GM18907 (cell line): ENCODE results near the gene PLGRKT.
A peak's percentile ranks its signal among the peaks of the same experiment; 100 is the strongest.
"Not testable (repeated sequence)": the region's sequence is repeated elsewhere in the genome, so short reads cannot be mapped to it uniquely, and the experiment has no call there.

Experiments
- ATAC-seq: cut with Tn5 transposase; IDR thresholded peaks from one replicate; pipeline ENCODE4 v1.9.1; 2021; ENCODE audit warnings: mild to moderate bottlenecking, moderate library complexity; ENCODE audit not compliant: unreplicated experiment

The PLGRKT gene

GRCh38 chr9:5453004-5453403, 15.3 kb upstream of the PLGRKT start:
- ATAC-seq: no peak

- no peak for ATAC-seq
Measured at GRCh38 chr9:5452286-5452609, 14.5 kb upstream of the PLGRKT start.

DNA sequence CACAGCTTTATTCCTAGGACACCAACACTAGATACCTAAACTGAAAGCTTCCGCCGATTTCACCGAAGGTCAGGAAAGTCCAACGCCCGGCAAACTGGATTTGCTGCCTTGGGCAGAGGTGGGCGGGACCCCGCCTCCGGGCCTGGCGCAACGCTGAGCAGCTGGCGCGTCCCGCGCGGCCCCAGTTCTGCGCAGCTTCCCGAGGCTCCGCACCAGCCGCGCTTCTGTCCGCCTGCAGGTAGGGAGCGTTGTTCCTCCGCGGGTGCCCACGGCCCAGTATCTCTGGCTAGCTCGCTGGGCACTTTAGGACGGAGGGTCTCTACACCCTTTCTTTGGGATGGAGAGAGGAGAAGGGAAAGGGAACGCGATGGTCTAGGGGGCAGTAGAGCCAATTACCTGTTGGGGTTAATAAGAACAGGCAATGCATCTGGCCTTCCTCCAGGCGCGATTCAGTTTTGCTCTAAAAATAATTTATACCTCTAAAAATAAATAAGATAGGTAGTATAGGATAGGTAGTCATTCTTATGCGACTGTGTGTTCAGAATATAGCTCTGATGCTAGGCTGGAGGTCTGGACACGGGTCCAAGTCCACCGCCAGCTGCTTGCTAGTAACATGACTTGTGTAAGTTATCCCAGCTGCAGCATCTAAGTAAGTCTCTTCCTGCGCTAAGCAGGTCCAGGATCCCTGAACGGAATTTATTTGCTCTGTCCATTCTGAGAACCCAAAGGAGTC, 12.8 kb upstream of the PLGRKT start, which contains the start of gene CD274:
TSS of gene CD274 (plus strand) at position 184 of the 733 bp plus-strand sequence. CDS start 5,572 bp downstream, outside the sequence.
- peak; percentile 65 for ATAC-seq

DNA sequence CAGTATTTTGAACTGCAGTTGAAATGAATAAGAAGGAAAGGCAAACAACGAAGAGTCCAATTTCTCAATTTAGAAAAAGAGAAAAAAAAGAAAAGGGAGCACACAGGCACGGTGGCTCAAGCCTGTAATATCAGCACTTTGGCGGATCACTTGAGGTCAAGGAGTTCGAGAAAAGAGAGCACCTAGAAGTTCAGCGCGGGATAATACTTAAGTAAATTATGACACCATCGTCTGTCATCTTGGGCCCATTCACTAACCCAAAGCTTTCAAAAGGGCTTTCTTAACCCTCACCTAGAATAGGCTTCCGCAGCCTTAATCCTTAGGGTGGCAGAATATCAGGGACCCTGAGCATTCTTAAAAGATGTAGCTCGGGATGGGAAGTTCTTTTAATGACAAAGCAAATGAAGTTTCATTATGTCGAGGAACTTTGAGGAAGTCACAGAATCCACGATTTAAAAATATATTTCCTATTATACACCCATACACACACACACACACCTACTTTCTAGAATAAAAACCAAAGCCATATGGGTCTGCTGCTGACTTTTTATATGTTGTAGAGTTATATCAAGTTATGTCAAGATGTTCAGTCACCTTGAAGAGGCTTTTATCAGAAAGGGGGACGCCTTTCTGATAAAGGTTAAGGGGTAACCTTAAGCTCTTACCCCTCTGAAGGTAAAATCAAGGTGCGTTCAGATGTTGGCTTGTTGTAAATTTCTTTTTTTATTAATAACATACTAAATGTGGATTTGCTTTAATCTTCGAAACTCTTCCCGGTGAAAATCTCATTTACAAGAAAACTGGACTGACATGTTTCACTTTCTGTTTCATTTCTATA, 12.0 kb upstream of the PLGRKT start:
- peak; percentile 1 for ATAC-seq

DNA sequence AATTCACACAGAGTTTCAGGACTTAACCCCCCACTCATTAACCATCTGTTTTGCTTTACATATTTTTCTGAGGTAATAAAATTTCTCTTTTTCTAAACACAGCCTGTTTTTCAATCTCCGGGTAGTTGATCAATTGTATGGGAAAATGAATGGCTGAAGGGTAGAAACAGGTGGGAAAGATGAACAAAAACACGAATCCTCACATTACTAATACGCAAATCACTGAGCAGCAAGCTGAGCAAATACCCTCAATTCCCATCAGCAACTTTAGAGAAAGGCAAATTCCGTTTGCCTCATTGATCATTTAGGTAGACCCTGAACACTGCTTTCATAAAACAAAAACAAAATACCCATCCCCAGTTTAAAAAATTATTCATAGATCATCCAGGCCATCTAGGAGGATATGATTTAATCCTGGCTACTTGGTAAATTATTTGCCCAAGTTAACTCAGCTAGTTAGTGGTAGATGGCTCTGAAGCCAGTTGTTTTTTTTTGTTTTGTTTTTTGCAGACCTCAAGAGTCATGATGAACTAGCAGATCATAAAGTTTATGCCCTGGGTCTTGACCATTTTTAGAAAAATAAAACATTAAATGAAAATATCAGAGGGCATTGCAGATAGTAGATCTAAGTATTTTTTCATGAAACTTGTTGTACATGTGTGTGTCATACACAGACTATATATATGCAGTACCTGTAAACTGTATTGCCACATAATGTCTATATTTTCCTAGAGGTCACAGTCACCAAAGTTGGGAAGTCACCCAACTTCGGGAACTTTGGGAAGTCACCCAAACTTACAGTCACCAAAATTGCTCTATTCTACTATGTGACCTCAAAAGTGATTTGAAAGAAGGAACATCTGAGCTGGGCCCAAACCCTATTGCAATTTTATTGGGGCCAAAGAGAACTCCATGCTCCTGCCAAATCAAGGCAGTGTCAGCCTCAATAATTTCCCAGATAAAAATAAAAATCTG, 11.0 kb upstream of the PLGRKT start:
- no peak for ATAC-seq

- no peak for ATAC-seq
Measured at GRCh38 chr9:5448016-5448415, 10.3 kb upstream of the PLGRKT start.

DNA sequence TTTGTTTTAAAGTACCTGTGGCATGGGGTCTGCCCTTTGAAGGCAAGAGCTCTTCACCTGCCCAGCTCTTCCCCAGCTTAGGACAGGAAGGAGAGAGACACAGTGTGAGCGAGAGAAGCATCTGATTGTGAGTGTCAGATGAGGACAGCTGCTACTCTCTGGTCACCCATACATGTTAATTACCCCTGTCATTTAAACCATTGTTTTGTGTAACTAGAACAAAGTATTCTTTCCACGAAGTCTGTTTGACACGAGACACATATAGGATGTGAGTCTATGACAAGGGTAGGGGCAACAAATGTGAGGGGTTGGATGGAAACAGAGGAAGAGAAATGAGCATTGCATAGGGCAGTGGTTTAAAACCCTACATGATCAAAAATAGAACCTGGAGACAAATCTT, 9.6 kb upstream of the PLGRKT start:
- no peak for ATAC-seq

DNA sequence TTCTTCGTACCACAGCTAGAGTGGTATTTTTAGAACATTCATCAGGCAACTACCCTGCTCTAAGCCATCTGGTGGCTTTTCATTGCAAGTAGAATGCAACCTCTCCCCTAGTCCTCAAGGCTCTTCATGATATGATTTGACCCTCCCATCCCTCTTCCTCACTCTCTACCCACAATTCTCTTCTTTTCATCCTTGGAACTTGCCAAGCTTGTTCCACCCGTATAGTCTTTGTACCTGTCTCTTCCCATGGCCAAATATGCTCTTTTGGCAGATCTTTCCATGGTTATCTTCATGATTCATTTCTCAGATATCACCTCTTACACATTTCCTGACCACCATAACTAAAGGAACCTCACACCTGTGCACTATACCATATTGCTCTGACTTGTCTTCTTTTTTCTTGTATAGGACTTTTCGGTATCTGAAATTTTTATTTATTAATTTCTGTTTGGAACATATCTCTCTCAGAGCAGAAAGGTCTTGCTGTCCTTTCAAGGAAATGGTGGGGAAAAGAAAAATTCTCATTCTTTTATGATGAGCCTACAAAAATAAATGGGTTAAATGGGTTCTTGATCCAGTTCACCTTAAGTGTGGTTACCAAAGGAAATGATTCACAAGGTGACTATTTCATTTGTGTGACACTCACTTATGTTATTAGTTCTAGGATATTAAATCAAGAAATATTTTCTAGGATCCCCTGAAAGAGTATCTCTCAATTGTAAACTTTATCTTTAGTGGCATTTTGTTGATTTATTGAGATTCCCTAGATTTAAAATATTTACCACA, 8.9 kb upstream of the PLGRKT start:
- no peak for ATAC-seq

GRCh38 chr9:5445886-5446285, 8.2 kb upstream of the PLGRKT start:
- ATAC-seq: no peak

- not testable (repeated sequence) for ATAC-seq
Measured at GRCh38 chr9:5445096-5445495, 7.4 kb upstream of the PLGRKT start.

DNA sequence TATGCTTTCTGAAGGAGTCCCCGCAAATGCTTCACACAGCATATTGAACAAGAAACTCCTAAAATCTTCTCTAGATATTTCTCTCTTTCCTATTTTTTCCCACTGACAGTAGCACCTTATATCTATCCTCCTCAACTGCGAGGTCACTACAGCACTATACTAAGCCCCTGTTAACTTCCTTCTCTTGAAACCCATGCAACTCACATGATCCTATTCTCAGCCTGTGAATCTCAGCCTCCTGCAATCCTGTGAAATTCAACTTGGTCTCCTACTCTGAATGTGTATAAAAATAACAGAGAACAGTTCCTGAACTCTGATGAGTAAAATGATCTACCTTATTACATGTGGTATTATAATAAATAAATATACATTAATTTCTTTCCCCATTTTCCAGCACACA, 6.1 kb upstream of the PLGRKT start:
- no peak for ATAC-seq

GRCh38 chr9:5442400-5443011, 4.8 kb upstream of the PLGRKT start:
- ATAC-seq: no peak

- no peak for ATAC-seq
Measured at GRCh38 chr9:5441043-5441442, 3.3 kb upstream of the PLGRKT start.

GRCh38 chr9:5440426-5440825, 2.7 kb upstream of the PLGRKT start:
- ATAC-seq: no peak

DNA sequence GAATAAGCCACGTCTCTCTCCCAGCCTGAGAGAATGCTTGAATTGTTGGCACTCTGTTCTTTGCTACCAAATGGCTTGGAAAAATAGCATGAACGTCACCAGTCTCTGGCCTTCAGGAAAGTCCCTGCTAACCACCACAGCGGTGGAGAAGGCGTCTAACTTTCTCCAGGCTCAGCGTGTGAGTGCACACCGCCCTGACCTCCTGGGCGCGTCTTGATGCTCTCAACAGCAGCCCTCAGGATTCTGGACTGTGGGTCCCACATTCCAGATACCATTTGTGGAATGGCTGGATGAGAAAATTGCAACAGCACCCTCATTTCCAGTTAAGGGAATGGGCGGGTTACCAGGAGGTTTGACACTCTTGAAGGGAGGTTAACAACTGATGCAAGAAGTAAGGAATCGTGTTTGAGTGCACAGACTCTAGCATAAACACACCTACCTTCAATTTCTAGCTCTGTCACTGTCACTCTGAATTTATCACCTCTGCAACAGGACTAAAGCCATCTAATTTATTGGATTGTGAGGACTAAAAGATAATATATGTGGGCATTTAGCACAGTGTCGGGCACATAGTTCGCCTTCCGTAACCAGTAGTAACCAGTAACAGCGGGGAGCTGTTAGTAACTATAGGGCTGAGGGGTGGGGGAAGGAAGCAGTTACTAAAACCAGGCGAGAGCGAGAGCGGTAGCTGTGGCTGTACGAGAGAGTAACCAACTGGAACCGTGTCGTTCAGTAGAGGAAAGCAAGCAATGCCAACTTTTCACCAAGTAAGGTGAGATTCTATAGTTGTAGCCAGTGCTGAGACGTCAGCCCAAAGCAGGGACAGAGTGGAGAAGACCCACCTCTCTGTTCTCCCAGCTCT, 807 bp upstream of the PLGRKT start:
- peak; percentile 67 for ATAC-seq

DNA sequence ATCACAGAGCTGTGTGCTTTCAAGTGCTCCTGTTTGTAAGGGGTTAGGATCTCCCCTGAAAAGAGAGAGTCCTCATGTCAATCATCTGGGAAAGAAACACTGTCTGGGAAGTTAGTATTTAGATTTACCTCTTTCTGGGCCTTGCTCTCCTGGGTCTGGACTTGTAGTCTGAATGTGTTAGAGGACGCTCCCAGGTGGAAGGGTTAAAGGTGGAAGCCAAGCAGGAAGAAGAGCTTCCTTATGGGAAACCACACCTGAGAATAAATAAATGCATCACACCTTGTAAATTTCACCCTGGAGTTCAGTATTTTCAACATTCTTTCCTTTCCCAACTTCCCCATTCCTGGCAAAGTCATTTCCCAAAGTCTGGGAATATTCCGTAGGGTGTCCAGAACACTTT, 1.3 kb downstream of the PLGRKT start:
- ATAC-seq: no peak

- no peak for ATAC-seq
Measured at GRCh38 chr9:5435912-5436311, 1.8 kb downstream of the PLGRKT start.

DNA sequence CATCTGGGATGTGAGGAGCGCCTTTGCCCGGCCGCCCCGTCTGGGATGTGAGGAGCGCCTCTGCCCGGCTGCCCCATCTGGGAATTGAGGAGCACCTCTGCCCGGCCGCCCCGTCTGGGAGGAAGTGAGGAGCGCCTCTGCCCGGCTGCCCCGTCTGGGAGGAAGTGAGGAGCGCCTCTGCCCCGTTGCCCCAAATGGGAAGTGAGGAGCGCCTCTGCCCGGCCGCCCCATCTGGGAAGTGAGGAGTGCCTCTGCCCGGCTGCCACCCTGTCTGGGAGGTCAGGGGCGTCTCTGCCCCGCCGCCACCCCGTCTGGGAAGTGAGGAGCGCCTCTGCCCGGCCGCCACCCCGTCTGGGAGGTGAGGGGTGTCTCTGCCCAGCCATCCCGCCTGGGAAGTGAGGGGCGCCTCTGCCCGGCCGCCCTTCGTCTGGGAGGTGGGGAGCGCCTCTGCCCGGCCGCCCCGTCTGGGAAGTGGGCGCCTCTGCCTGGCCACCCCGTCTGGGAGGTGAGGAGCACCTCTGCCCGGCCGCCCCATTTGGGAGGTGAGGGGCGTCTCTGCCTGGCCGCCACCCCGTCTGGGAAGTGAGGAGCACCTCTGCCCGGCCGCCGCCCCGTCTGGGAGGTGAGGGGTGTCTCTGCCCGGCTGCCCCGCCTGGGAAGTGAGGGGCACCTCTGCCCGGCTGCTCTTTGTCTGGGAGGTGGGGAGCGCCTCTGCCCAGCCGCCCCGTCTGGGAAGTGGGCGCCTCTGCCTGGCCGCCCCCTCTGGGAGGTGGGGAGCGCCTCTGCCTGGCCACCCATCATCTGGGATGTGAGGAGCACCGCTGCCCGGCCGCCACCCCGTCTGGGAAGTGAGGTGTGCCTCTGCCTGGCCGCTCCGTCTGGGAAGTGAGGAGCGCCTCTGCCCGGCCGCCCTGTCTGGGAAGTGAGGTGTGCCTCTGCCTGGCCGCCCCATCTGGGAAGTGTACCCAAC, 3.6 kb downstream of the PLGRKT start:
- ATAC-seq: not testable (repeated sequence)
